Right ventricle myocardium superior (tissue), 1 donor: ENCODE data around the gene EPB41L1. TPM values are rescaled to one million over a fixed set of nuclear protein-coding genes. Genes with fewer than 3 reads are reported as not detected.

Experiments used
- total RNA-seq: library from RNA; stranded (reverse); fragmentation: NEBNext Ultra II Directional; extraction: Animal tissue kit (Norgen Biotek cat#: 25700); gene quantifications from one replicate; pipeline ENCODE4 v1.2.1, GENCODE V29; 2021
- donor health status: DM: no; HTN: yes; CAD: no; lungs with severe emphysema.

The EPB41L1 gene
- total RNA-seq, 1 donor from 2014 or later = 14.8 TPM

Other genes with a start within 250 kb of the EPB41L1 start
- gene SCAND1, start 200.2 kb upstream of the EPB41L1 start, total RNA-seq = 37.9 TPM
- 3.8 TPM for gene CNBD2, start 186.2 kb upstream of the EPB41L1 start, total RNA-seq
- 12.7 TPM for gene AAR2, start 81.7 kb downstream of the EPB41L1 start, total RNA-seq
- gene DLGAP4, start 151.6 kb downstream of the EPB41L1 start, total RNA-seq = 40.9 TPM